ENCODE data around the gene TBC1D22A. TPM values are rescaled to one million over a fixed set of nuclear protein-coding genes. Genes with fewer than 3 reads are reported as not detected.

Gene TBC1D22A
- total RNA-seq, 1 donor from 2014 or later: 87.8 TPM

GRCh38 chr22:46909237-46910030, 147.0 kb downstream of the TBC1D22A start:
- no peak for TF ChIP-seq CTCF (IDR thresholded peaks at IDR 0.05)
- Histone ChIP-seq H3K36me3 (peaks cover 2 to 15% of the 10 kb centered on the region in 2 donors), H3K27me3 (no peaks in the 10 kb centered on the region), H3K4me1 (no peaks in the 10 kb centered on the region), H3K4me3 (no peak overlapping the region), H3K27ac (no peak overlapping the region), H3K9me3 (no peaks in the 10 kb centered on the region)
- DNase-seq (ENCODE audit: low spot score in 2 of 2): no peak
- intact Hi-C loops (cut with DNase I): no loop called here

DNA sequence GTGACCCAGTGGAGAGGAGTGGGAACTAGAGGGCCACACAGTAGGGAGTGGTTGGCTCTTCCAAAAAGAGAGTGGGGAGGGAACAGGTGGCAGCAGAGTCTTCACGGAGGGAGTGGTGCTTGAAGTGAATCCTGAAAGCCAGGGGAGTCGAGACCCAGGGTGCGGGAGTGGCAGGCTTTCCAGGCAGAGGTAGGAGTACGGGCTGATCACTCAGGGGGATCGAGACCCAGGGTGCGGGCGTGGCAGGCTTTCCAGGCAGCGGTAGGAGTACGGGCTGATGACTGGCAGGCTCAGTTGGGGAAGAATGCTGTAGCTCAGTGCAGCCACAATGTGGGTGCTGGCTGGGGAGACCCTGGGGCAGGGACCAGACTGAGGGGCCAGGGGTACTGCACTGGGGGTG, 148.2 kb downstream of the TBC1D22A start:
- TF ChIP-seq CTCF (IDR thresholded peaks at IDR 0.05): no peak
- Histone ChIP-seq H3K4me1 (no peaks in the 10 kb centered on the region), H3K27ac (no peak overlapping the region), H3K4me3 (no peak overlapping the region), H3K27me3 (no peaks in the 10 kb centered on the region), H3K36me3 (peaks cover 2 to 27% of the 10 kb centered on the region in 2 donors), H3K9me3 (no peaks in the 10 kb centered on the region)
- DNase-seq (ENCODE audit: low spot score in 2 of 2): no peak
- intact Hi-C loops (cut with DNase I): no loop called here

DNA sequence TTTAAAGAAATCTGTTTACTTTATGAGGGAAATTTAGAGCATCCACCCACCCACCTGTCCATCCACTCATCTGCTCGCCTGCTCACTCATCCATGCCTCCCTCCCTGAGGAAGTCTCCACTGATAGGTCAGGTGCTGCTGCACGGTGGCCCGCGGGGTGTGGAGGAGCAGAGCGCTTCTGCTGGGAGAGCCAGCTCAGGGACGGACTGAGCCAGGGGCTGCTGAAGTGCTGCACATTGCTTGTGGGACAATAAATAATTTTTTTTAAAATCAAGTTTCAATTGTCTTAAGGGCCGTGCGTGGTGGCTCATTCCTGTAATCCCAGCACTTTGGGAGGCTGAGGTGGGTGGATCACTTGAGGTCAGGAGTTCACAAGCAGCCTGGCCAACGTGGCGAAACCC, 148.9 kb downstream of the TBC1D22A start:
- intact Hi-C loops (cut with DNase I): no loop called here
- Histone ChIP-seq H3K27ac (no peak overlapping the region), H3K27me3 (no peaks in the 10 kb centered on the region), H3K36me3 (peaks cover 2 to 31% of the 10 kb centered on the region in 2 donors), H3K4me1 (no peaks in the 10 kb centered on the region), H3K9me3 (no peaks in the 10 kb centered on the region), H3K4me3 (no peak overlapping the region)
- DNase-seq (ENCODE audit: low spot score in 2 of 2): no peak
- no peak for TF ChIP-seq CTCF (IDR thresholded peaks at IDR 0.05)

- intact Hi-C loops (cut with DNase I): no loop called here
- Histone ChIP-seq H3K4me1 (no peaks in the 10 kb centered on the region), H3K4me3 (no peak overlapping the region), H3K36me3 (peaks cover 7 to 43% of the 10 kb centered on the region in 2 donors), H3K27me3 (no peaks in the 10 kb centered on the region), H3K27ac (no peak overlapping the region), H3K9me3 (no peaks in the 10 kb centered on the region)
- no peak for DNase-seq (ENCODE audit: low spot score in 2 of 2)
- no peak for TF ChIP-seq CTCF (IDR thresholded peaks at IDR 0.05)
Measured at GRCh38 chr22:46913351-46913750, 150.9 kb downstream of the TBC1D22A start.

DNA sequence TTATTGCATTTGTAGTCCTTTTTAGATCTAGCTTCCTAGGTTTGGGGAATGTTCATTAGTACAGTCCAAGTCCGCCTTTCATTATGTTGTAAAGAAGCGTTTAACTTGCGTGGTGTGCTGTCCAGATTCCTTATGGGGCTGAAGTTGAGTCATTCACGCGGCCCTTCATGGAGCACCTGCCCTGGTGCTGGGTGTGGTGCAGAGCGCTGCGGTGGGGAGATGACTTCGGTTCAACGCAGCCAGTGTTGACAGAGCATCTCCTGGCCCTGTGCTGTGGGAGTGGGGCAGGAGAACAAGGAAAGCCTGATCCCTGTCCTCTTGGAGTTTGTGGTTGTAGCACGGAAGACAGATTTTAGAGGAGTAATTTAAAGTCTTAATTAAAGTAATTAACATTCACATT, 152.0 kb downstream of the TBC1D22A start:
- DNase-seq (ENCODE audit: low spot score in 2 of 2): no peak
- Histone ChIP-seq H3K36me3 (peaks cover 7 to 44% of the 10 kb centered on the region in 2 donors), H3K9me3 (no peaks in the 10 kb centered on the region), H3K4me1 (no peaks in the 10 kb centered on the region), H3K27ac (no peak overlapping the region), H3K27me3 (no peaks in the 10 kb centered on the region), H3K4me3 (no peak overlapping the region)
- intact Hi-C loops (cut with DNase I): no loop called here
- no peak for TF ChIP-seq CTCF (IDR thresholded peaks at IDR 0.05)

All from ascending aorta (tissue), 2 donors.